Osteoblast (primary cell): ENCODE data around the gene WWOX. TPM values are rescaled to one million over a fixed set of nuclear protein-coding genes. Genes with fewer than 3 reads are reported as not detected.

ENCODE experiments used
- DNase-seq: peaks from one replicate; pipeline ENCODE4 v3.0.0; 2011; ENCODE audit warnings: low spot score, mixed read lengths; ENCODE audit not compliant: insufficient read length; ENCODE audit errors: missing footprints
- H2AFZ ChIP-seq: 2 replicates; pipeline ENCODE4 v1.6.0; 2011; ENCODE audit warnings: mild to moderate bottlenecking, low read length
- H3K27ac ChIP-seq: 2 replicates; pipeline ENCODE4 v1.5.1; 2011; ENCODE audit warnings: mild to moderate bottlenecking, low read depth, low read length, moderate library complexity
- H3K27me3 ChIP-seq: 2 replicates; pipeline ENCODE4 v1.6.0; 2012; ENCODE audit warnings: mild to moderate bottlenecking, control low read depth, inconsistent platforms, low read length, moderate library complexity; ENCODE audit not compliant: insufficient read depth
- H3K36me3 ChIP-seq: 2 replicates; pipeline ENCODE4 v1.5.1; 2011; ENCODE audit warnings: mild to moderate bottlenecking, low read length, control low read depth, moderate library complexity; ENCODE audit not compliant: insufficient read depth
- H3K4me1 ChIP-seq: 2 replicates; pipeline ENCODE4 v1.5.1; 2011; ENCODE audit warnings: mild to moderate bottlenecking, low read length, control low read depth, moderate library complexity; ENCODE audit not compliant: insufficient read depth
- H3K4me2 ChIP-seq: 2 replicates; pipeline ENCODE4 v1.6.0; 2011; ENCODE audit warnings: mild to moderate bottlenecking, low read length; ENCODE audit not compliant: insufficient read depth
- H3K4me3 ChIP-seq: fragments of 200-600 bp; sonication (generic); 3 replicates; pipeline ENCODE4 v1.5.1; 2012; ENCODE audit warnings: mild to moderate bottlenecking, low read length, inconsistent platforms; ENCODE audit not compliant: insufficient read depth
- H3K79me2 ChIP-seq: 2 replicates; pipeline ENCODE4 v1.6.0; 2012; ENCODE audit warnings: mild to moderate bottlenecking, low read length, control low read depth, inconsistent platforms; ENCODE audit not compliant: insufficient read depth
- H3K9me3 ChIP-seq: 2 replicates; pipeline ENCODE4 v1.5.1; 2011; ENCODE audit warnings: low read depth, low read length, control low read depth
- H4K20me1 ChIP-seq: 2 replicates; pipeline ENCODE4 v1.6.0; 2012; ENCODE audit warnings: mild to moderate bottlenecking, low read length, control low read depth; ENCODE audit not compliant: insufficient read depth
- CTCF ChIP-seq: IDR thresholded peaks from 2 replicates; pipeline ENCODE4 v1.5.1; 2011; ENCODE audit warnings: mild to moderate bottlenecking, low read depth, low read length, moderate library complexity; ENCODE audit errors: extremely low read depth
- total RNA-seq: library from RNA; depleted of rRNA; stranded (reverse); fragments of >200 nt; gene quantifications from 2 replicates; pipeline ENCODE4 v1.2.3, GENCODE V29; 2012

The WWOX gene
- total RNA-seq, 1 donor = 23.9 TPM

GRCh38 chr16:79130616-79131015 lies 1031.2 kb downstream of the WWOX start:
- Histone ChIP-seq H3K36me3 (no peaks in the 10 kb centered on the region), H3K4me2 (no peak overlapping the region), H3K79me2 (no peaks in the 10 kb centered on the region), H3K27me3 (no peaks in the 10 kb centered on the region), H3K9me3 (no peaks in the 10 kb centered on the region), H3K27ac (no peak overlapping the region), H3K4me3 (no peak overlapping the region), H4K20me1 (no peaks in the 10 kb centered on the region), H3K4me1 (no peaks in the 10 kb centered on the region), H2AFZ (no peak overlapping the region)
- DNase-seq = no peak
- TF ChIP-seq CTCF = no peak

- H3K9me3 ChIP-seq = no peaks in the 10 kb centered on the region
- no peaks in the 10 kb centered on the region for H3K79me2 ChIP-seq
- H2AFZ ChIP-seq = no peak overlapping the region
- no peaks in the 10 kb centered on the region for H3K27me3 ChIP-seq
- no peak overlapping the region for H3K4me2 ChIP-seq
- no peaks in the 10 kb centered on the region for H3K4me1 ChIP-seq
- no peak overlapping the region for H3K27ac ChIP-seq
- DNase-seq = no peak
- TF ChIP-seq CTCF = no peak
- no peaks in the 10 kb centered on the region for H3K36me3 ChIP-seq
- H4K20me1 ChIP-seq = no peaks in the 10 kb centered on the region
- no peak overlapping the region for H3K4me3 ChIP-seq
Measured at GRCh38 chr16:79131321-79132075, 1032.0 kb downstream of the WWOX start.

- Histone ChIP-seq H4K20me1 (no peaks in the 10 kb centered on the region), H3K4me3 (no peak overlapping the region), H3K4me2 (no peak overlapping the region), H3K27me3 (no peaks in the 10 kb centered on the region), H3K4me1 (no peaks in the 10 kb centered on the region), H2AFZ (no peak overlapping the region), H3K79me2 (no peaks in the 10 kb centered on the region), H3K36me3 (no peaks in the 10 kb centered on the region), H3K27ac (no peak overlapping the region), H3K9me3 (no peaks in the 10 kb centered on the region)
- DNase-seq = no peak
- no peak for TF ChIP-seq CTCF
Measured at GRCh38 chr16:79132701-79133100, 1033.2 kb downstream of the WWOX start.

GRCh38 chr16:79134300-79134699 lies 1034.8 kb downstream of the WWOX start:
- H3K4me2 ChIP-seq = no peak overlapping the region
- no peak overlapping the region for H3K4me3 ChIP-seq
- no peaks in the 10 kb centered on the region for H3K9me3 ChIP-seq
- no peak for DNase-seq
- H3K27me3 ChIP-seq = no peaks in the 10 kb centered on the region
- H3K36me3 ChIP-seq = no peaks in the 10 kb centered on the region
- TF ChIP-seq CTCF = no peak
- no peaks in the 10 kb centered on the region for H3K4me1 ChIP-seq
- no peaks in the 10 kb centered on the region for H4K20me1 ChIP-seq
- no peak overlapping the region for H3K27ac ChIP-seq
- no peak overlapping the region for H2AFZ ChIP-seq
- H3K79me2 ChIP-seq = no peaks in the 10 kb centered on the region
